ENCODE data around the gene SLC7A1. TPM values are rescaled to one million over a fixed set of nuclear protein-coding genes. Genes with fewer than 3 reads are reported as not detected.

SLC7A1 gene
- total RNA-seq, 6 donors from 2014 or later: 2.1 to 38.0 (median 21.5) TPM

DNA sequence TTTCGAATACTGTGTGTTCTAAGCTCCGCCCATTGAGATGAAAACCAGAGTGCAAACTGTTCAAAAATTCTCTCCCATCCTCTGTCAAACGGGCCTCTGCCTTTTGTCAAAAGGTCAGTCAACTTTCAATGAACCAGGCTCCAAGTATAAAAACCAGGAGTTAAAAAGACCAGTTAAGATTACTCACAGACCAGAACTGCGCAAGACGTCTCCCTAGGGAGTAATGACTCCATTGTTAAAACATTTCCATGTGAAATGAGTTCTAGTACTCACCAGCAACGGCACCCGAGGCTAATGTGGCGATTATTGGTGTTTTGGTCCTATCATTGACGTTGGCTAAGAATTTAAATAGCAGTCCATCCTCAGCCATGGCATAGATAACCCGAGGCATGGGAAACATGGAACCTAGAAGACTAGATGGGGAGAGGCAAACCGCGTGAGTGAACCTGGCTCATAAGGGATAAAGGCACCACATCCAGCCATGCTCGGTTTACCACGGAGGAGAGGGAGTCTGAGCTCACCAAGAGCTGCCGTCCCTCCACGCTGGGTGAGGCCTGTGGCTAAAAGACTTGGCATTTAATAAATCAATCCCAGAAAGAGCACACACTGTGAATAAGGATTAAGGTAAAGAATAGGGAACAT is 73.3 kb downstream of the SLC7A1 start:
- H3K4me1 ChIP-seq: no peaks in the 10 kb centered on the region
- no peak for DNase-seq
- H3K27ac ChIP-seq: no peak overlapping the region
- peak in 1 of 2 donors; percentile 70 for ATAC-seq (ENCODE audit: low FRiP score in 2 of 2)
- no peaks in the 10 kb centered on the region for H3K9me3 ChIP-seq
- TF ChIP-seq EP300 (IDR thresholded peaks at IDR 0.05) (no peak), POLR2A (IDR thresholded peaks at IDR 0.05) (no peak), POLR2AphosphoS5 (IDR thresholded peaks at IDR 0.05) (no peak)
- TF ChIP-seq, protein P1, sequence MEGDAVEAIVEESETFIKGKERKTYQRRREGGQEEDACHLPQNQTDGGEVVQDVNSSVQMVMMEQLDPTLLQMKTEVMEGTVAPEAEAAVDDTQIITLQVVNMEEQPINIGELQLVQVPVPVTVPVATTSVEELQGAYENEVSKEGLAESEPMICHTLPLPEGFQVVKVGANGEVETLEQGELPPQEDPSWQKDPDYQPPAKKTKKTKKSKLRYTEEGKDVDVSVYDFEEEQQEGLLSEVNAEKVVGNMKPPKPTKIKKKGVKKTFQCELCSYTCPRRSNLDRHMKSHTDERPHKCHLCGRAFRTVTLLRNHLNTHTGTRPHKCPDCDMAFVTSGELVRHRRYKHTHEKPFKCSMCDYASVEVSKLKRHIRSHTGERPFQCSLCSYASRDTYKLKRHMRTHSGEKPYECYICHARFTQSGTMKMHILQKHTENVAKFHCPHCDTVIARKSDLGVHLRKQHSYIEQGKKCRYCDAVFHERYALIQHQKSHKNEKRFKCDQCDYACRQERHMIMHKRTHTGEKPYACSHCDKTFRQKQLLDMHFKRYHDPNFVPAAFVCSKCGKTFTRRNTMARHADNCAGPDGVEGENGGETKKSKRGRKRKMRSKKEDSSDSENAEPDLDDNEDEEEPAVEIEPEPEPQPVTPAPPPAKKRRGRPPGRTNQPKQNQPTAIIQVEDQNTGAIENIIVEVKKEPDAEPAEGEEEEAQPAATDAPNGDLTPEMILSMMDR (IDR thresholded peaks at IDR 0.05): no peak
- H3K36me3 ChIP-seq: peaks cover 2 to 18% (median 5%) of the 10 kb centered on the region in 4 donors
- WGBS, 2 donors: 92 to 93% methylated on average over 16 of the region's 16 CpGs
- no peak overlapping the region for H3K4me3 ChIP-seq
- H3K27me3 ChIP-seq: no peaks in the 10 kb centered on the region

DNA sequence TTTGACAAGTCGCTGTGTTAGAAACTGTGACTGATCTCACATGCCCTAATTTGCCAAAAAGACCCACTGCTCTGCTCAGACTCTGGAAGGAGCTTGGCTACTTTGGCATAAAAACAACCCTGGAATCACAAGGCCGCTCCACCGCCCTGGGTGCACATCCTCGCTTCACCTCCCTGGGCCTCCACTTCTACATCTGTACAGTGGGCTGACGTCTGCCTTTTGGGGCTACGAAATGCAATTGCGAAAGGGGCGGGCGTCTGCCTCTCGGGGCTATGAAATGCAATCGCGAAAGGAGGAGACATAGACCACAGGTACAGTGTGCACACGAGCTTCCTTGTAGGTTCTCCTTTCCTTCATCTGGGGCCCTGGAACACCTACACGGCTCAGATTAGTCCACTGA is 74.2 kb downstream of the SLC7A1 start:
- H3K4me3 ChIP-seq: no peak overlapping the region
- no peak overlapping the region for H3K27ac ChIP-seq
- no peak for DNase-seq
- H3K9me3 ChIP-seq: no peaks in the 10 kb centered on the region
- no peak for ATAC-seq (ENCODE audit: low FRiP score in 2 of 2)
- H3K27me3 ChIP-seq: no peaks in the 10 kb centered on the region
- no peaks in the 10 kb centered on the region for H3K4me1 ChIP-seq
- peaks cover 2 to 25% (median 9%) of the 10 kb centered on the region in 4 donors for H3K36me3 ChIP-seq
- no peak for TF ChIP-seq EP300 (IDR thresholded peaks at IDR 0.05)
- no peak for TF ChIP-seq POLR2A (IDR thresholded peaks at IDR 0.05)
- TF ChIP-seq, protein P1 (IDR thresholded peaks at IDR 0.05): no peak
- TF ChIP-seq POLR2AphosphoS5 (IDR thresholded peaks at IDR 0.05): no peak
- WGBS, 2 donors: 93 to 94% methylated on average over 14 of the region's 14 CpGs

DNA sequence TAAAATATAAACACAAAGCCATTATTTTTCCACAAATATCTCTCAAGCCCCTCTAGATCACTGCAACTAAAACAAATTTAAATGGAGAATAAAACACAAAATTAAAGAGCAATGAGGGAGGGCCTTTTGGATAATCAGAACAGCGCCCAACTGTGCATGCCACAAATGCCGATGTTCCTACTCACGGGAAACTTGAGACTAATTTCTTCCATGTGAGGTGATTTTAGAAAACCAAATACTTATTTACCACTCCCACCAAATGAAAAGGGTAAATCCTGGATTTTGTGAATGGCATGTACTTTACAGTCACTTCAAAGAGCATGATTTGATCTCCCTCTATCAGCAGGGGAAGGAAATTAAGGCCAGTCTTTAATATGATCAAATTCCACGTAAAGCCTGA is 74.8 kb downstream of the SLC7A1 start:
- H3K36me3 ChIP-seq: peaks cover 2 to 30% (median 11%) of the 10 kb centered on the region in 4 donors
- ATAC-seq (ENCODE audit: low FRiP score in 2 of 2) (peak in 1 of 2 donors; percentile 36), DNase-seq (no peak)
- no peaks in the 10 kb centered on the region for H3K4me1 ChIP-seq
- no peaks in the 10 kb centered on the region for H3K9me3 ChIP-seq
- no peaks in the 10 kb centered on the region for H3K27me3 ChIP-seq
- no peak overlapping the region for H3K4me3 ChIP-seq
- 77 to 84% methylated on average over 4 of the region's 4 CpGs for WGBS, 2 donors
- TF ChIP-seq POLR2A (IDR thresholded peaks at IDR 0.05) (no peak), POLR2AphosphoS5 (IDR thresholded peaks at IDR 0.05) (no peak), EP300 (IDR thresholded peaks at IDR 0.05) (no peak)
- TF ChIP-seq, protein P1 (IDR thresholded peaks at IDR 0.05): no peak
- H3K27ac ChIP-seq: no peak overlapping the region

DNA sequence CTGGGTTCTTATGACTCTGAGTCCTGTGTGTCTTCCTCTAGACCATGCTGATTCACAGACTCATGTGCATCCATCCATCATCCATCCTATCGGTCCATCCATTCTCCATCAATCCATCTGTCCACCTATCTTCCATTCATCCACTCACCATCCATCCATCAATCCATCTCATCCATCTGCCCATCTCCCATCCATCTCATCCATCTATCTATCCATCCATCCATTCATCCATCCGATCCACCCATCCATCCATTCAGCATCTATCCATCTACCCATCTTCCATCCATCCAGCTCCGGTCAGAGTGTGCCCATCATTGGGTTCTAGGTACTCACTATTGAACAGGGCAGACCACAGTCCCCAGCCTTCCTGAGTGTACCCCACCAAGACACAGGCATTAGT is 75.6 kb downstream of the SLC7A1 start:
- Histone ChIP-seq H3K9me3 (no peaks in the 10 kb centered on the region), H3K4me1 (no peaks in the 10 kb centered on the region), H3K36me3 (peaks cover 2 to 33% (median 18%) of the 10 kb centered on the region in 4 donors), H3K27me3 (no peaks in the 10 kb centered on the region), H3K4me3 (no peak overlapping the region), H3K27ac (no peak overlapping the region)
- TF ChIP-seq, protein P1 (IDR thresholded peaks at IDR 0.05): no peak
- TF ChIP-seq POLR2AphosphoS5 (IDR thresholded peaks at IDR 0.05): no peak
- no peak for TF ChIP-seq EP300 (IDR thresholded peaks at IDR 0.05)
- no peak for TF ChIP-seq POLR2A (IDR thresholded peaks at IDR 0.05)
- no peak for ATAC-seq (ENCODE audit: low FRiP score in 2 of 2)
- 95 to 98% methylated on average over 3 of the region's 3 CpGs for WGBS, 2 donors
- no peak for DNase-seq

DNA sequence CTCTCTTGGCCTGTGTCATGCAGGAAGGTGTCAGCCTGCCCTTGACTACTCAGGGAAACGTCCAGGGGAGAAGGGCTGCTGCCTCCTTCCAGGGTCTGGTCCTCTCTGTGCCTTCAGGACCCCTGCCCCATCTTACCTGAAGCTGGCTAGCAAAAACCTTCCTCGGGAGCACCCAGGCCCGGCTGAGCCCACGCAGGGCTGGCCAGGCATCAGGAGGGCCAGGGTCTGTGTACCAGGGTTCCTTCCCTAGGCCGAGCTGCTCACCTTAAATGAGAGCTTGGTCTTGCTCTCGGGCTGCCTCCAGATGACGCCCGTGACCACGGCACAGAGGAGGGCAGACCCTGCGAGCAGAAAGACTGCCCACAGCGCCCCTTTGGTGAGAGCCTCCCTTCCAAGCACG is 78.6 kb downstream of the SLC7A1 start:
- no peaks in the 10 kb centered on the region for H3K27me3 ChIP-seq
- WGBS, 2 donors: 92 to 97% methylated on average over 6 to 12 of the region's 12 CpGs
- H3K9me3 ChIP-seq: no peaks in the 10 kb centered on the region
- H3K4me3 ChIP-seq: no peak overlapping the region
- no peak for ATAC-seq (ENCODE audit: low FRiP score in 2 of 2)
- no peaks in the 10 kb centered on the region for H3K4me1 ChIP-seq
- DNase-seq: no peak
- no peak for TF ChIP-seq POLR2A (IDR thresholded peaks at IDR 0.05)
- TF ChIP-seq EP300 (IDR thresholded peaks at IDR 0.05): no peak
- no peak for TF ChIP-seq POLR2AphosphoS5 (IDR thresholded peaks at IDR 0.05)
- TF ChIP-seq, protein P1 (IDR thresholded peaks at IDR 0.05): no peak
- no peak overlapping the region for H3K27ac ChIP-seq
- H3K36me3 ChIP-seq: peaks cover 0 to 26% (median 18%) of the 10 kb centered on the region in 4 donors

Data from upper lobe of left lung (tissue), 6 donors.